ENCODE results near the gene ATRIP.

ATRIP gene

DNA sequence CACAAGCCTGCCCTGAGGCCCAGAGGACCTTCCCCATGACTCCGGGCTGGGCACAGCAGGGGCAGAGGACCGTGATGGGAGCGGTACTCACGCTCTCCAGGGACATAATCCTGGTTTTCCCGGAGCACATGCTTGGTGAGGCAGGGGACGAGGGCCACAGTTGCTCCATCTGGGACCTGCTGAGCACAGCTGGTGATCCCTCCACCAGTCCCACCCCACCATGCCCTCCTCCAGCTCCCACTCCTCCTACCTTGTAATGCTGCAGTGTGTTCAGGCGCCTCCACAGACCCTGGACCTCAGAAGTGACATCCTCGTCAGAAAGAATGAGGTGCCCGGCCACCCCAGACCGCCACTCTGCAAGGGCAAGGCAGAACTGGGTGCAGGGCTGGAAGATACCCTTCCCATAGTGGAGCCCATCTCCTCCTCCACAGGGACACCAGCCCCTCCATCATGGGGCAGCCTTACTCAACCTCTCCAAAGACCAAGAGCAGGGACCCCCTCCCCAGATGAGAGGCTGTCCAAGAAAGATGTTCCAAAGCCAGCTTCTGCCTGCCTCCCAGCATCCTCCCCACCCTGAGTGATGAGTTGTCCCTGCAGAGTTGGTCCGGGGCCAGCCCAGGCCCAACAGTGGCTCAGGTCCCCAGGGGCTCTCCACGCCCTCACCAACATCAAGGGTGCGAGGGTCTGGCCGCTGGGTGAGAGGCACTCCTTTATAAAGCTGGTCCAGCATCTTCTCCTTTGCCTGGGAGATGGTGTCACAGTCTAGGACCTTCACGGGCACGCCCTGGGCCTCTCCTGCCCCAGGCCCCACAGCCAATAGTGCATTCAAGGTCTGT lies 36.1 kb upstream of the ATRIP start:
- DNase-seq: no peak

DNA sequence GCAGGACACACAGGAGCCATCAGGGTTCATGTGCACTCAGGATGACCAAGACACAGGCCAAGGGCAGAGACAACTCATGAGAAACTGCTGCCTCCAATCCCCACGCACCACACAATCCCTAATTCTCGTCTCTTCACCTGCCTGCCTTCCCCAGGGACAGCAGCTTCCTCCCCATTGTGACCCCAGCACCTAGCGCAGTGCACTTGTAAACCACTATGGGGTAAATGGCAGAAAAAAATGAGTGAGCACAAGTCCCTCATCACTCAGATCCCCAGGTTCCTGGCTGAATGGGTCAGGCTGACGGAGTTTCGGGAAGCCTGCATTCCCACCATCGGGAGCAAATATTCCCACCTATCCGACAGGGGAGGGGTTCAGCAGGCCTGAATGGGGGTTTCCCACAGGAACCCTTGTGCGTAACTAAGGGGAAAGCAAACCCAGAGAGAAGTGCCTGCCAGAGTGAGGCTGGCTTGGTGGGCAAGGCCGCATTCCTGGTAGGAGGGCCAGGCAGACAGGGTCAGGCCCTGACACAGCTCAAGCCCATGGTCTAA lies 35.4 kb upstream of the ATRIP start:
- DNase-seq: no peak

DNA sequence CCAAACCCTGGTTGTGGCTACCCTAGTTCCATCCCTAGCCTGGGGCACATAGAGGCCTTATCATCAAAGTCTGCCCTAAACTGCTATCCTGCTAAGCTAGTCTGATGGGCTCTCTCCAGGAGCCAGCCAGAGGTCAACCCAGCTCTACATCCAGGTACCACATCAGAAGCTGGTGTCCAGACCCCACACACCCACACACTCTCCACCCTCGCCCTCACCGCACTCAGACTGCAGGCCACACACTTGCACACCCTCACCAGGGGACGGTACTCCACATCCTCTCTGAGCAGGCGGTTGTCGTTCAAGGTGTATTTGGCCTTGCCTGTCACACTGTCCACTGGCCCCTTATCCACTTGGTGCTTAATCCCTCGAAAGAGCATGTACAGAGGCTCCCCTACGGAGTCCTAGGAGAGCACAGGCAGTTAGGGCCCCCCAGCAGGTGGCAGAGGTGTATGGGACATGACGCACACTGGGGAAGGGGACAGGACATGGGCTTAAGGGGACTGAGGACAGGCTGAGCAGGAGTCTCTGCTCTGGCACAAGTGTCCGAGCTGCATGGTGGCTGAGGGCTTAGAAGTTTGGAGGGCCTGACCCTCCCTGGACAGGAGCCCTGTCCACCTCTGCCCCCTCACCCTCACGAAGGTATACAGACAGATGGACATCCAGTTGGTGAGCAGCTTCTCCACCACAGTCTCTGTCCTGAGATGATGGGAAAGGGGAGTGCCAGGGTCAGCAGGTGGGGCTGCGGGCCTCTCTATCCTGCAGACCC lies 34.7 kb upstream of the ATRIP start:
- DNase-seq: no peak

DNA sequence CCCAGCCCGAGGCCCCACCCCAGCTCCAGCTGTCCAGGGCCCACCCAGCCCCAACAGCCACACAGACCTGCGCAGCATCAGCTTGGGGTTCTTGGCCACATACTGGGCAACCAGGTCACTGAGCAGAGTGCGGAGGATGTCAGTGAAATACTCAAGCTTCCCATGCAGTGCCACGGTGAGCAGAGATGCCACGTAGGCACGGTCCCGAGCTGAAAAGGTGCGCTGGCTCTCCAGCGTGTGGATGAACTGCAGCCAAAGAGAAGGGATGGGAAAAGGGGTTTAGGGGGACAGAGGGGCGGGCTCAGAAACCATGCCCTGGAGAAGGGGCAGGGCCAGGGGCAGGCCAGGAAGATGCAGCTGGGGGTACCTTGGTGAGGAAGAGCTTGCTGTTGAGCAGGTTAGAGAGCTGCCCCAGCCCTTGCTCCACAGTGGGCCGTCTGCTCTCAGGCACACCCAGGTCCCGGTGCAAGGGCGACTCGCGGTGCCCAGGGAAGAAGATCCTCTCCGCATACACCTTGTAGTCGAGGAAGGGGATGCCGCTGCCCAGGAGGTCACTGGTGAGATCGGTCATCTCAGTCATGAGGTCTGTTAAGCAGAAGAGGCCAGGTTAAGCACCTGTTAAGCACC lies 34.0 kb upstream of the ATRIP start:
- no peak for DNase-seq

DNA sequence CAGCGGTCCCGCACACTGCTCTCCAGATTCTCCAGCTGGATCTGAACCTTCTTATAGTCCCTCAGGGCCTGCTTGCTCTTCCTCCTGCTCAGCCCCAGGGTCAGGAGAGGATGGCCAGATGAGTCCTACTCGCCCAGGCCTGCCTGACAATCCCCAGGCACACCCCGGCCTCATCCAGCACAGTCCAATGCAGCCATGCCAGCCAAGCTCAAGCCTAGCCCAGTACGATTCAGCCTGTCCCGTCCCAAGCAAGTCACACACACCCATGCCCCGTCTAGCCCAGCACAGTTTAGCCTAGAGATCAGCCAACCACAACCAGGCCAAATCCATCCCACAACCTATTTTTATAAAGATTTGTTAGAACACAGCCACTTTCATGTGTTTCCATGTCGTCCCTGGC lies 33.5 kb upstream of the ATRIP start:
- DNase-seq: no peak

DNA sequence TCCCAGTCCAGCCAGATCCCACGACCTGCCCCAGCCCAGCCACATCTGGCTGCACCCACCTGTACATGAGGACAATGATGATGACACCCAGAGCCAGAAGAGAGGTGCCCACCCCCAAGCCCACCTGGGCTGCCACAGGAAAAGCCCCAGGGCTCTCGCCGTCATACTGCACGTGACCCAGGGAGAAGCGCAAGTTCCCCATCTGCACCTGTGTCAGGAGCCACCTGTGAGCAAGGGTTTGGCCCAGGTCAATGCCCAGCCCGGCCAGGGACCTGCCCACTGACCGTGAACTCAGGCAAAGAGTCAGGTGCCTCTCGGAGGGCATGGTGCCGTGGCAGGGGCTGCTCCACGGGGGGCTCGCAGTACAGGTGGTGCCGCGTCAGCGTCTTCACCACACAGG lies 32.9 kb upstream of the ATRIP start:
- DNase-seq: no peak

DNA sequence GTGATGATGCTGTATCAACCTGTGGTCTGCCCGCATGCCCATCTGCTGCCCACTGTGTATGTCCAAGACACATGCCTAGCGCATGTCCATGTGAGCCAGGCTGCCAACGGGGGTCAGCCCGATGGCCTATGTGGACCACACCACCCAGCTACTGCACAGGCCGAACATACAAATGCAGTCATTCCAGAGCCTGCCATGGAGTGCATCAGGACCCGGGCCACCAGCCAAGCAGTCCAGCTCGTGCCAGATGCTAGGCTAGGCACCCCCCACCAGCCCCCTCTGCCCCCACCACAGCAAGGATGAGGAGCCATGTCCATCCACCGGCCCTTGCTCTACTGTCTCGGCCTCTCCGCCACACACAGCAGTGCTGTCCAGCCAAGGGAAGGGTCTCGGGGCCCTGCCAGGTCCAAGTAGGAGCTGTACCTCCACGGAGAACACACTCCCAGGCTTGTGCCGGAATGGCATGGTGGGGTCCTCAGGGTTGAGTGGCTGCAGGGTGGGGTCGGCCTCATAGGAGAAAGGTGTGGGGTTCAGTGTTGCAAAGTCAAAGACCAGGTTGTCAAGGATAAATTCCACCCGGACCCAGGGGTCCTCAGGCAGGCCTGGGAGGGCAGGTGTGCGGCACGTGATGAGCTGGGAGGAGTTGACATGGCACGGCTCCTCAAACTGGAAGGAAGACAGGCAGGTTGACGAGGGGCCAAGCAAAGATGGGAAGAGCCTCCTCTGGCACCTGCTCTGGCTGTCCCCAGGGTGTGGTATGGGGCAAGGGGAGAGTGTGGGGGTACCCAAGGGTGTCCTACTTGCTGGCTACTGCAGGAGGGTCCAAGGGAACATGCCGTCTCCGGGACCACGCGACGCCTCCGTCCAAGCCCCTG lies 31.9 kb upstream of the ATRIP start:
- DNase-seq: no peak

DNA sequence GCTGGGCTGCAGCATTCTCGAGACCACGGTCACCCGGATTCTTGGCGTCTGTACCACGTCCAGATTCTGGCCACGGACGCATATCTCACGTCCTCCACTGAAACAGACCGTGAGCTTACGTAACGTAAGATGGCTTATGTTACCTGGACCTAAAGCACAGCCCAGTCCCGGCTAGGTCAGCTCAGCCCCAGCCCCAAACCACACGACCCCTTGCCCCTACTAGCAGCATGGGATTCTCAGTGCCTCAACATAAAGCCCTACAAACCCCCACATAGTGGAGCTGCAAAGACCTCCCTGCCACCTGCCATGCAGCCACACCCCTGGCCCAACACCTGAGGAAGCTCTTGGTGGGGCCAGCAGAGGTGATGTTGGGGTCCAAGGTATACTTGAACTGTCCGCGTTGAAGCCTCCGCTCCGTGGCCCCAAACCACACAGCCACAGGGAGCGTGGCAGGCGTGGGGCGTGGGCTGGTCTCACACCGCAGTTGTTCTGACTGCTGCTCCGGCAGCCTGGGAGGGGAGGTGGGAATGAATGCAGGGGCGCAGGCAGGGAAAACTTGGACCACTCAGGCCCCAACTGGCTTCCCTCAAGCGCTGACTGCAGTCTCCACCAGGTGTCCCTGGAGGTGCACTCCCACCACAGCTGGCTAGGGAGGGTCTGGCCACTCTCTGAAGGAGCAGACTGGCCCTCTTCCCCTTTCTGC lies 31.1 kb upstream of the ATRIP start:
- no peak for DNase-seq

DNA sequence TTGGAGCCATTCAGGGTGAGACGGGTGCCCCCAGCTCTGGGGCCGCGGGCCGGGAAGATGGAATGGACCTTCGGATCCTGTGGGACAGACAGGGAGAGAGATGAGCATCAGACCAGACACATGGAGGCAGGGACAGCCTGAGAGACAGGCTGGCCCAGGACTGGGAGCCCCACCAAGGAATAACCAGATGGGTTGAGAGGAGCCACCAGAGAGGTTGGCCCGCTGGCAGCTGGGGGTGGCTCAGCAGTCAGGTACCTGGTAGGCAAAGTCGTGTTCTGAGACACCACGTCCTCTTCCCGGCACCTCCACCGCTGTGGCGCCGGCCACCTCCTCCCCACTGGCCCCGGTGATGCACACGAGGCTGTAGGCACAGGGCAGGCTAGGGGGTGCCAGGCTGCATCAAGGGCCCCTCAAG lies 30.4 kb upstream of the ATRIP start:
- no peak for DNase-seq

DNA sequence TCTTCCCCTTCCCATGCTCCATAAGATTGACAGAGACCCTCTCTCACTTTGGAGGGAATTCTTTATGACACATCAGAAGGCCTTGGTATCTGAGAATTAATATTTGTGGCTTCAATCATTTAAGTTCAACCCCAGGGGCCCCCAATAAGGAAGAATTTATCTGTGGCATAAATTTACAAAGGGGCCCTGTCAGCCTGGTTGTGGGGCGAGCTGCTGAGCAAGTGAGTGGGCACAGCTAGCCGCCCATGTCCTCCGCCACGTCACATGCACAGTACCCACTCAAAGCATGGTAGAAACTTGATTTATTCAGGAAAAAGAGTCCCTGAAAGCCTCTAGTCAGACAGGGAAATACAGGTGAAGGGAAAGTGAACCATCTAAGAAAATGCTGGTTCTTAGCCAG lies 30.0 kb upstream of the ATRIP start:
- DNase-seq: no peak

DNA sequence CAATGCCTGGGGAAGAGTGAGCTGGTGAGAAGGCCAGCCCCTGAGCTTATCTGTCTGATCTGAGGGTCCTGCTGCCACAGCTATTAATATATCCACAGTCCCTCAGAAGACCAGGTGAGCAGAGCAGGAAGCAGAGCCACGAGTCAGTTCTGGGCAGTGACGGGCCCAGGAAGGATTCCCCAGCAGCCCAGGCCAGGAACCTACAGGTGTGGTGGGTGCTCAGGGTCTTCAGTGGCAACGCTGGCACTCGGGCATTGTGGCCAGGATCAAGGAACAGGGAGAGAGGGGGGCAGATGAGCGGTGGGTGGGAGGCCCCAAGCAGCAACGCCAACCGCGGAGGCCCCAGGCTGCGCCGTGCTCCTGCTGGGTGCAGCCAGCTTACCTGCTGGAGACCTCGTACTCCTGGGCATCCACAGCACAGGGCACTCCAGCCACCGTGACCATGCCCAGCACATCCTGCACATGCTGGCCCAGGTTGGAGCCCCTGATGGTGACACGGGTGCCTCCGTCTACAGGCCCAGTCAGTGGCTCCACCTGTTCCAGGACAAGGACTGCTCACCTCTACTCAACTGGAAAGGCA lies 28.9 kb upstream of the ATRIP start:
- DNase-seq: no peak

DNA sequence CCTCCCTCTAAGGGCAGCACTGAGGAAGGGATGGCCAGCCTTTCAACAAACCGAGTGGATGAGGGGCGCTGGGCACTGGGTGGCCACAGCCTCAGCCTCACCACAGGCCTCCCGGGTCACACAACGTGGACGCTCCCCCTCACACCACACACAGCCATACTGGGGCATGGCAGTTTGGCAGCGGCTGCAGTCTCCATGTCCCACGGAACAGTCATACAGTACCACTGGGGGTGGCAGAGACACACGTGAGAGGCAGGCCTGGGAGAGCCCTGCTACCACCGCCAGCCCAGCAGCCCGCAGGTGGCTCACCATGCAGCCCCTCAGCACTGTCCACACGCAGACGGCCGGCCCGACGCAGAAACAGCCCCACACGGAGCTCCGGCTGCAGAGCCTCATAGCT lies 28.4 kb upstream of the ATRIP start:
- DNase-seq: no peak

DNA sequence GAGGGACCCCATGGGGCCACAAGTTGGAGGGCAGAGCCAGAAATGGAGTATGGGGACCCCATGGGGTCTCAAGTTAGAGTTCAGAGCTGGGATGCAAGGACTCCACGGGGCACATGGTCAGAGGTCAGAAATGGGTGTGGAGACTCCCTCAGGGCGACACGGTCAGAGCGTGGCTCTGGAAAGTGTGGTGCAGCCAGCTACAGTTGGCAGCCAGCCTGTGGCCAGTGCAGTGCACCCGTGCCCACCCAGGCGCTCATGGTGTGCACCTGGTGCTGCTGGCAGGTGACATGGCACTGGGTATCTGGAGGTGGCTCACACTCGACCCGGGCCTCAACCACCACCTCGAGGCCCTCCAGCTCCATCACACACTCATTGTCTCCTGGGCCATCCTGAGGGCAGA lies 27.9 kb upstream of the ATRIP start:
- DNase-seq: no peak

DNA sequence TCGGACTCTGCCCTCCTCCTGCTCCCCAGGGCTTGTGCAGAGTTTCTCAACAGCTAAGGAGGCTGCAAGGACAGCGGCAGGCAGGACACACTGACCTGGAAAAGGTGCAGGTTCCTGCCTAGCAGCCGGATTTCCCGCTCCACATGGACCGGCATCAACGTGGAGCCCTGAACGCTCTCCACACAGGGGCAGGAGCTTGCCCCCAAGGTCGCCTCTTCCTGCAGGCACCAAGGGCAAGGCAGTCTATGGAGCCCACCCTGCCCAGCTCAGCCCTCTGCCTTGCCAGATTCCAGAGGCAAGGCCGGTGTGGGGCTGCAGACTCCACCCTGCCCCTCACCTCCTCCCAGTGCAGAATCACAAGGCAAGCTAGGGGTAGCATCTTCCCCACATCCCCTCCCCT lies 27.4 kb upstream of the ATRIP start:
- no peak for DNase-seq

DNA sequence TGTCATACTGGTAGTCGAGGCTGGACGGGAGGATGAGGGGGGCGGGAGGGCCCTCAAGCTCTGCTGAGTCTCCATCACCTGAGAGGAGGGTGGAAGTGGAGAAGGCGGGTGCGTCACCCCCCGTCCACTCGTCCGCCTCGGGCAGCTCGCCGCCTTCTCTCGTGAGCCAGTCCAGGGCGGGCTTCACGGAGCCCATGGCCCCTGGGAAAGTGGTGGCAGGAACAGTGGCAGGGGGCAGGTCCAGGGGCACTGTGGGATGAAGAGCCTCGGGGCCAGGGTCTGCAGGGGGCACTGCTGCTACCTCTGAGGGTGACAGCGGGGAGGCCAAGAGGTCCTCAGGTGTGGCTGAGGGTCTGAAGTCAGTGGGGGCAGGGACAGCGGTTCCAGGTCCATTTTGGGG lies 26.9 kb upstream of the ATRIP start:
- no peak for DNase-seq

DNA sequence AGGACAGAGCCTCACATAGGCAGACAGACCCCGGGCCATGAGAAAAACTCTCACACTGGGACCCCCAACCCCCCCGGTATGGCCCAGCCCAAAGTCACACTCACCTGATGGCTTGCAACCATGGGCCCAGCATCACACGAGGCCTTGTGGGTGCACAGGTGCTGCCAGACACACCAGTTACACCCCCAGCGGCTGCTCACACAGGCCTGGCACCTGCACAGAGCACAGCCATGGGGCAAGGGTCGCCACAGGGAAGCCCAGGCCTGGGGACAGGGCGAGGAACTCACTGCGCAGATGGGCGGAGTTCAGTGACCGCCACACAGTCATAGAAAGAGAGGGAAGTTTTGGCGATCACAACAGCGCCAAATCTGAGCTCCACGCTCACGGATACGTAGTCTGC lies 26.0 kb upstream of the ATRIP start:
- no peak for DNase-seq

DNA sequence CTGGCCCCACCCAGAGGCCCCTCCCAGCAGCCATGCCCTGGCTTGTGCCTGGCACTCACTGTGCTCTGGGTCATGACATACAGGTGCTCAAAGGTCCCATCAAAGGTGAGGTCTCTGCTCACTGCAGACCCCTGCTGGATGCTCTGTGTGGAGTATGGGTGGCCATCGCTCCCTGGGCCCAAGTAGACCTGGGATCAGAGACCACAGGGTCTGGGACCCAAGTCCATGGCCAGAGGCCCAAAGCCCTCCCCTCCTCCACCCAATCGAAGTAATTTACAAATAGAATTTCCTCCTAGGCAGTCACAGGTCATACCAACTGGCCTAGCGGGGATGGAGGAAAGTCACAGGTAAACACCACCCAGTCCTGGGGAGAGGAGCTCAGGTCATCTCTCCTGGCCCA lies 24.3 kb upstream of the ATRIP start:
- no peak for DNase-seq

DNA sequence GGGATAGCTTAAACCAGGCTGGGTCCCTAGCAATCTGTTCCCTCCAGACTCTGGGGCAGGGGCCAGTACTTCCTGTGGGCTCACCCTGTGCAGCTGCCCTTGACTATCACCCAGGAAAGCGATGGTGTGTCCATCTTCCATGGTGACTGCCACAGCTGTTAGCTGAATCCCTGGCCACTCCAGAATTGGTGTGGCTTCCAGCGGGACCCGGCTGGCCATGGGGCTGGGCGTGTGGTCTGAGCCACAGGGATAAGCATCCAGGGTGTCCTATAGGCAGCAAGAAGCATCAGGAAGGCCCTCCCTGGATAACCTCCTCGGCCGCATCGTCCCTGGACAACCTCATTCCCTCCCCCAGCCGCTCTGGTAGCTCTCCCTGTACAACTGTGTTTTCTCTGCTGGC lies 23.9 kb upstream of the ATRIP start:
- no peak for DNase-seq

DNA sequence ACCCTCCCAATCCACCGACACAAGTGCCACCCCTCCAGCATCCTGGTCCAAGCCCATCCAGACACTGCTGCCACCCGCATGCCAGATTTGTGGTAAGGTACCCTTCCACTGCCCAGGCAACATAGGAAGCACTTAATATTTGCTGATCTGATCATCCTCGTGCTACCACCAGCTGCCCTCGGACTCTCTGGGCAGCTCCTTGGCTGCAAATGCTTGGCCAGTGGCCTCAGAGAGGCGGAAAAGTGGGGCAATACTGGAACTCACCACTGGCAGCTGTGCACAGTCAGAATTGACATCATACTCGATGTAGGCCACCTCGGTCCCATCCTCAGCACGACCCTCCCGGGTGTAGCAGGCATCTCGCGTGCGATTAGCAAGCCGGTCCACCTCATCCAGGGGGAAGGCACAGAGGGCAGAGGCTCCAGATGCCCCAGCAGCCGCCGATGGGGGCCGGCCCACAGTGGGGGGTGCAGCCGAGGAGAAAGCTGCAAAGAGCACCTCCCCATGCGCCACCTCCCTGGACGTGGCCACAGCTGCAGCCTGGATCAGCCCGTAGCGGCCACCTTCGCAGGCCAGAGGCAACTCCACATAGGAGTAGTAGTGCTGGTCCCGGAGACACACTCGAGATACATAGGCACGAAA lies 23.2 kb upstream of the ATRIP start:
- DNase-seq: no peak

DNA sequence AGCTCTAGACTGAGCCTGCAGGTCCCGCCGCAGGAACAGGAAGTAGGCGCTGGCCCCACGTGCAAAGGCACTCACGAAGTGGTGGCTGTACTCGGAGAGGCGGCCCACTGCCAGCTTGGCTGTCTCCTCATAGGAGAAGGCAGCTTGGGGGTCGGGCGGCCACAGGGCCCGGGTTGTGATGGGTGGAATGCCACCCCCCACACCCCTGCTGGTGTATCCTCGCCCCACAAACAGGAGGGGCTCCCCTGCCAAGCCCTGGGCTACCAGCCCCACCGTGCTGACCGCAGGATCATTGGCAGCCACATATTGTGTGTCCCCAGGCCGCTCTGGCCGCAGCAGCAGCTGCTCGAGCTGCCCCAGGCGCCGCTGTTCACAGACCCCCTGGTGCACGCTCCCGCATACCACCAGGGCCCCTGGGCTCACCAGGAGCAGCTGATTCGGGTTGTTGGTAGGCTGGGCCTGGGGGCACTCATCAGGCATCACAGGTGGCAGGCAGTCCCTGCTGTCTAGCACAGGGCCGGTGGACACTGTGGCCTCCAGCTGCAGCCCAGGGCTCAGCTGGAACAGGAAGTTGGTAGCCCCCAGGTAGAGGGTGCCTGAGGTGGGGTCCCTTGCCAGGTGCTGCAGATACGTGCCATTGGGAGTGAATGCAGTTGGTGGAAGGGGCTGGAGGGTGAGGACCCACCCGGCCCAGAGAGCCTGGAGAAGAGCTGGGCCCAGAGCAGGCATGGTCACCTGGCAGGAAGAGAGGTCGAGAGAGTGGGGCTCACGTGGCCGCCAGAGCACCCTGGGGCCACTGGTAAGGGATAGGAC lies 22.4 kb upstream of the ATRIP start:
- no peak for DNase-seq
